ENCODE data around the gene PARP8.
"Not testable (repeated sequence)": the region's sequence is repeated elsewhere in the genome, so short reads cannot be mapped to it uniquely, and the experiment has no call there.

PARP8 gene

DNA sequence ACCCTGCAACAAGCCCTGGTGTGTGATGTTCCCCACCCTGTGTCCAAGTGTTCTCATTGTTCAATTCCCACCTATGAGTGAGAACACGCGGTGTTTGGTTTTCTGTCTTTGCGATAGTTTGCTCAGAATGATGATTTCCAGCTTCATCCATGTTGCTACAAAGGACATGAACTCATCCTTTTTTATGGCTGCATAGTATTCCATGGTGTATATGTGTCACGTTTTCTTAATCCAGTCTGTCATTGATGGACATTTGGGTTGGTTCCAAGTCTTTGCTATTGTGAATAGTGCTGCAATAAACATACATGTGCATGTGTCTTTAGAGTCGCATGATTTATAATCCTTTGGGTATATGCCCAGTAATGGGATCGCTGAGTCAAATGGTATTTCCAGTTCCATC, 145.3 kb downstream of the PARP8 start:
- not testable (repeated sequence) for H3K23ac ChIP-seq (ENCODE audit: low read length in 2 of 2); DNase-seq; H2AFZ ChIP-seq (ENCODE audit: low read depth, low read length); H2BK12ac ChIP-seq (ENCODE audit: low read length in 2 of 2); H2BK5ac ChIP-seq (ENCODE audit: low read depth, low read length, poor library complexity, severe bottlenecking); H4K8ac ChIP-seq (ENCODE audit: low read length); H2AK5ac ChIP-seq (ENCODE audit: low read length, severe bottlenecking); H3K9ac ChIP-seq (ENCODE audit: low read length); H3K4me3 ChIP-seq (ENCODE audit: insufficient read depth in 1 of 2, low read depth in 1 of 2, low read length in 2 of 2); H4K91ac ChIP-seq (ENCODE audit: low read length); H2BK15ac ChIP-seq (ENCODE audit: low read depth, poor library complexity, severe bottlenecking); H3K4me2 ChIP-seq (ENCODE audit: low read length, poor library complexity, severe bottlenecking); H3K14ac ChIP-seq (ENCODE audit: low read length in 2 of 2); H3K18ac ChIP-seq (ENCODE audit: low read depth in 1 of 2, low read length in 2 of 2); H3K4me1 ChIP-seq (ENCODE audit: control insufficient read depth, insufficient read depth, low read depth, low read length); H2BK120ac ChIP-seq (ENCODE audit: low read depth, low read length); H3K4ac ChIP-seq (ENCODE audit: low read depth in 1 of 2, low read length in 2 of 2); H3K27ac ChIP-seq (ENCODE audit: low read length, poor library complexity, severe bottlenecking); H3K27me3 ChIP-seq (ENCODE audit: control insufficient read depth in 1 of 2, insufficient read depth in 1 of 2, low read length in 2 of 2); H3K36me3 ChIP-seq (ENCODE audit: control insufficient read depth in 1 of 2, insufficient read depth in 2 of 2, low read depth in 1 of 2, low read length in 2 of 2); H3K9me3 ChIP-seq (ENCODE audit: control insufficient read depth, low read length); H3K79me1 ChIP-seq (replicated peaks; ENCODE audit: low read length, poor library complexity, severe bottlenecking)
- WGBS, result 99% methylated on average over 6 of the region's 6 CpGs

DNA sequence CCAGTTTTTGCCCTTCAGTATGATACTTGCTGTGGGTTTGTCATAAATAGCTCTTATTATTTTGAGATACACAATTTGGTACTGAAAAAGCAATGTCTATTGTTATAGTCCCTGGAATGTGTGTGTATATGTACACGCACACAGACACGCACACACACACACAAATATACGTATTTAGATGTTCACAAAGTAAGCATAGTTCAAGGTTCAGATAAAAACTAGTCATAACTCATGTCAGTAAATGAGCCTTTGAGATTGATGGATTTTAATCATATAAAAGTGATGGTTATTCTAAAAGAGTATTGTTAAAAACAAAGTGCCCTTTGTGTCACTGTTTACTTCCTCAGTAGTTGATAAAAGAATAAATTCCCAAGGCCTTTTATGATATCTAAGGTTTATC, 147.3 kb downstream of the PARP8 start:
- H3K4me2 ChIP-seq (ENCODE audit: low read length, poor library complexity, severe bottlenecking), result no peak overlapping the region
- no peaks in the 10 kb centered on the region for H3K27me3 ChIP-seq (ENCODE audit: control insufficient read depth in 1 of 2, insufficient read depth in 1 of 2, low read length in 2 of 2)
- no peak for DNase-seq
- no peak overlapping the region for H3K18ac ChIP-seq (ENCODE audit: low read depth in 1 of 2, low read length in 2 of 2)
- H2BK12ac ChIP-seq (ENCODE audit: low read length in 2 of 2), result no peak overlapping the region
- H2BK120ac ChIP-seq (ENCODE audit: low read depth, low read length), result no peak overlapping the region
- H3K14ac ChIP-seq (ENCODE audit: low read length in 2 of 2), result no peak overlapping the region
- no peak overlapping the region for H4K91ac ChIP-seq (ENCODE audit: low read length)
- H3K27ac ChIP-seq (ENCODE audit: low read length, poor library complexity, severe bottlenecking), result no peak overlapping the region
- H3K9me3 ChIP-seq (ENCODE audit: control insufficient read depth, low read length), result no peaks in the 10 kb centered on the region
- H2BK5ac ChIP-seq (ENCODE audit: low read depth, low read length, poor library complexity, severe bottlenecking), result no peak overlapping the region
- H3K4me1 ChIP-seq (ENCODE audit: control insufficient read depth, insufficient read depth, low read depth, low read length), result no peaks in the 10 kb centered on the region
- H3K79me1 ChIP-seq (replicated peaks; ENCODE audit: low read length, poor library complexity, severe bottlenecking), result peaks cover 2% of the 10 kb centered on the region
- no peak overlapping the region for H3K9ac ChIP-seq (ENCODE audit: low read length)
- H3K4me3 ChIP-seq (ENCODE audit: insufficient read depth in 1 of 2, low read depth in 1 of 2, low read length in 2 of 2), result no peak overlapping the region
- no peak overlapping the region for H2BK15ac ChIP-seq (ENCODE audit: low read depth, poor library complexity, severe bottlenecking)
- H4K8ac ChIP-seq (ENCODE audit: low read length), result no peak overlapping the region
- peaks cover 0 to 2% of the 10 kb centered on the region in 2 experiments for H3K36me3 ChIP-seq (ENCODE audit: control insufficient read depth in 1 of 2, insufficient read depth in 2 of 2, low read depth in 1 of 2, low read length in 2 of 2)
- no CpG with 5 or more reads among the region's 3 CpGs for WGBS
- H3K23ac ChIP-seq (ENCODE audit: low read length in 2 of 2), result no peak overlapping the region
- no peak overlapping the region for H3K4ac ChIP-seq (ENCODE audit: low read depth in 1 of 2, low read length in 2 of 2)
- H2AFZ ChIP-seq (ENCODE audit: low read depth, low read length), result no peak overlapping the region
- H2AK5ac ChIP-seq (ENCODE audit: low read length, severe bottlenecking), result no peak overlapping the region

DNA sequence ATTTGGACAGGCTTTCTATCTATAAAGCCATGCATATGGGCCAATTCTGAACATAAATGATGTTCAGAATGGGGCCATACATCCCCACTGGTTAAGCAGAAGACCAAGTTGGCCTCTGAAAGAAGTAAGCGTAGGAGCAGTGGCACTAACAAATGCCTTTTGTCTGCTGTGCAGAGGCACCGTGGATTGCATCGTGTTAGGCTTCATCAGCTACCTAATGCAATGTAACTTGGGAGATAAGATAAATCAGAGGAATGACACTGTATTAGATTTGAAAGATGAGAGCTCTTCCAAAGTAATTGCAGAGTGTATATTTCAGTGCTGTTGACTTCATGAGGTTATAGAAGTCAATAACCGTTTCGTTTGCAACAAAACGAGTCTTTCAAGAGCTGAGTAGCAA, 148.1 kb downstream of the PARP8 start:
- Histone ChIP-seq H2AK5ac (ENCODE audit: low read length, severe bottlenecking) (no peak overlapping the region), H4K91ac (ENCODE audit: low read length) (no peak overlapping the region), H3K4me2 (ENCODE audit: low read length, poor library complexity, severe bottlenecking) (no peak overlapping the region), H2BK15ac (ENCODE audit: low read depth, poor library complexity, severe bottlenecking) (no peak overlapping the region), H2BK120ac (ENCODE audit: low read depth, low read length) (no peak overlapping the region), H3K79me1 (replicated peaks; ENCODE audit: low read length, poor library complexity, severe bottlenecking) (peaks cover 2% of the 10 kb centered on the region), H2BK12ac (ENCODE audit: low read length in 2 of 2) (no peak overlapping the region), H3K14ac (ENCODE audit: low read length in 2 of 2) (no peak overlapping the region), H3K9me3 (ENCODE audit: control insufficient read depth, low read length) (no peaks in the 10 kb centered on the region), H4K8ac (ENCODE audit: low read length) (no peak overlapping the region), H2AFZ (ENCODE audit: low read depth, low read length) (no peak overlapping the region), H3K4me3 (ENCODE audit: insufficient read depth in 1 of 2, low read depth in 1 of 2, low read length in 2 of 2) (no peak overlapping the region), H3K4me1 (ENCODE audit: control insufficient read depth, insufficient read depth, low read depth, low read length) (no peaks in the 10 kb centered on the region), H3K36me3 (ENCODE audit: control insufficient read depth in 1 of 2, insufficient read depth in 2 of 2, low read depth in 1 of 2, low read length in 2 of 2) (peaks cover 0 to 2% of the 10 kb centered on the region in 2 experiments), H2BK5ac (ENCODE audit: low read depth, low read length, poor library complexity, severe bottlenecking) (no peak overlapping the region), H3K23ac (ENCODE audit: low read length in 2 of 2) (no peak overlapping the region), H3K18ac (ENCODE audit: low read depth in 1 of 2, low read length in 2 of 2) (no peak overlapping the region), H3K27ac (ENCODE audit: low read length, poor library complexity, severe bottlenecking) (no peak overlapping the region), H3K27me3 (ENCODE audit: control insufficient read depth in 1 of 2, insufficient read depth in 1 of 2, low read length in 2 of 2) (no peaks in the 10 kb centered on the region), H3K4ac (ENCODE audit: low read depth in 1 of 2, low read length in 2 of 2) (no peak overlapping the region), H3K9ac (ENCODE audit: low read length) (no peak overlapping the region)
- DNase-seq, result no peak
- 95% methylated on average over 3 of the region's 6 CpGs for WGBS

DNA sequence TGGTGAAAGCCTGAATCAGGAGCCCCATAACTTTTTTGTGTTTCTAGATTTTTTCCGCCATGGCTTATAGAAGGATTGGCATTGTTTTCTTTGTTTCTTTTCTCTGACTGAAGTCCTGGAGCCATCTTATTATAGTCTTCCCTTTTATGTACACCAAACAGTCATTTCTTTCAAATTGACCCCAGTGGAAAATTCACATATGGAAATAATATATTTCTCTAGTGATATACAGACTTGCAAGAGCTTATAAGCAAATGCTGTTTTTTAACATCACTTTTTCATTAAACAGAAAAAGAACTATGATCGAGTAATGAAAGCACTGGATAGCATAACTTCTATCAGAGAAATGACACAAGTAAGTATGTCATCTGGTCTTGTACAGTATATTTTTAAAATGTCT, 155.6 kb downstream of the PARP8 start:
- peaks cover 2 to 9% of the 10 kb centered on the region in 2 experiments for H3K36me3 ChIP-seq (ENCODE audit: control insufficient read depth in 1 of 2, insufficient read depth in 2 of 2, low read depth in 1 of 2, low read length in 2 of 2)
- no peaks in the 10 kb centered on the region for H3K4me1 ChIP-seq (ENCODE audit: control insufficient read depth, insufficient read depth, low read depth, low read length)
- H2BK12ac ChIP-seq (ENCODE audit: low read length in 2 of 2), result no peak overlapping the region
- no peak overlapping the region for H3K9ac ChIP-seq (ENCODE audit: low read length)
- H2AFZ ChIP-seq (ENCODE audit: low read depth, low read length), result no peak overlapping the region
- no peak overlapping the region for H4K8ac ChIP-seq (ENCODE audit: low read length)
- no peak overlapping the region for H3K4me2 ChIP-seq (ENCODE audit: low read length, poor library complexity, severe bottlenecking)
- no peak overlapping the region for H4K91ac ChIP-seq (ENCODE audit: low read length)
- H3K18ac ChIP-seq (ENCODE audit: low read depth in 1 of 2, low read length in 2 of 2), result no peak overlapping the region
- H2AK5ac ChIP-seq (ENCODE audit: low read length, severe bottlenecking), result no peak overlapping the region
- H3K14ac ChIP-seq (ENCODE audit: low read length in 2 of 2), result no peak overlapping the region
- H3K27ac ChIP-seq (ENCODE audit: low read length, poor library complexity, severe bottlenecking), result no peak overlapping the region
- no peaks in the 10 kb centered on the region for H3K9me3 ChIP-seq (ENCODE audit: control insufficient read depth, low read length)
- no peak overlapping the region for H2BK120ac ChIP-seq (ENCODE audit: low read depth, low read length)
- H3K79me1 ChIP-seq (replicated peaks; ENCODE audit: low read length, poor library complexity, severe bottlenecking), result peaks cover 1% of the 10 kb centered on the region
- H3K4ac ChIP-seq (ENCODE audit: low read depth in 1 of 2, low read length in 2 of 2), result no peak overlapping the region
- H2BK15ac ChIP-seq (ENCODE audit: low read depth, poor library complexity, severe bottlenecking), result no peak overlapping the region
- no peaks in the 10 kb centered on the region for H3K27me3 ChIP-seq (ENCODE audit: control insufficient read depth in 1 of 2, insufficient read depth in 1 of 2, low read length in 2 of 2)
- H2BK5ac ChIP-seq (ENCODE audit: low read depth, low read length, poor library complexity, severe bottlenecking), result no peak overlapping the region
- no peak overlapping the region for H3K23ac ChIP-seq (ENCODE audit: low read length in 2 of 2)
- no peak for DNase-seq
- WGBS, result no CpG with 5 or more reads among the region's 2 CpGs
- no peak overlapping the region for H3K4me3 ChIP-seq (ENCODE audit: insufficient read depth in 1 of 2, low read depth in 1 of 2, low read length in 2 of 2)

All from mesenchymal stem cell (in vitro differentiated cells and primary cell).